ENCODE data around the gene NOX5.

The NOX5 gene

GRCh38 chr15:69021895-69022294 is 7.4 kb downstream of the NOX5 start:
- no peak for DNase-seq

- no peak for DNase-seq
Measured at GRCh38 chr15:69025320-69025719, 10.8 kb downstream of the NOX5 start.

- DNase-seq: no peak
Measured at GRCh38 chr15:69026355-69026754, 11.9 kb downstream of the NOX5 start.

- DNase-seq: no peak
Measured at GRCh38 chr15:69027976-69028518, 13.6 kb downstream of the NOX5 start.

- DNase-seq: peak; percentile 50 to 60
Measured at GRCh38 chr15:69031013-69032001, 16.8 kb downstream of the NOX5 start.

- no peak for DNase-seq
Measured at GRCh38 chr15:69032031-69032430, 17.5 kb downstream of the NOX5 start.

GRCh38 chr15:69032703-69033373 is 18.3 kb downstream of the NOX5 start:
- no peak for DNase-seq

GRCh38 chr15:69034352-69034751 is 19.9 kb downstream of the NOX5 start:
- peak in 1 of 2 experiments; percentile 34 for DNase-seq

GRCh38 chr15:69035205-69035917 is 20.9 kb downstream of the NOX5 start:
- DNase-seq: peak; percentile 29 to 30

GRCh38 chr15:69035918-69036258 is 21.4 kb downstream of the NOX5 start:
- no peak for DNase-seq

GRCh38 chr15:69036826-69037225 is 22.3 kb downstream of the NOX5 start:
- DNase-seq: no peak

- no peak for DNase-seq
Measured at GRCh38 chr15:69037482-69037881, 23.0 kb downstream of the NOX5 start.

- DNase-seq: no peak
Measured at GRCh38 chr15:69037977-69038376, 23.5 kb downstream of the NOX5 start.

- DNase-seq: no peak
Measured at GRCh38 chr15:69038508-69038907, 24.0 kb downstream of the NOX5 start.

- no peak for DNase-seq
Measured at GRCh38 chr15:69039516-69040225, 25.2 kb downstream of the NOX5 start.

GRCh38 chr15:69042531-69042930 is 28.0 kb downstream of the NOX5 start:
- DNase-seq: no peak

- DNase-seq: no peak
Measured at GRCh38 chr15:69045802-69046201, 31.3 kb downstream of the NOX5 start.

- no peak for DNase-seq
Measured at GRCh38 chr15:69046781-69047180, 32.3 kb downstream of the NOX5 start.

GRCh38 chr15:69049976-69050375 is 35.5 kb downstream of the NOX5 start:
- no peak for DNase-seq

- no peak for DNase-seq
Measured at GRCh38 chr15:69055251-69055650, 40.8 kb downstream of the NOX5 start.

GRCh38 chr15:69056365-69056764 is 41.9 kb downstream of the NOX5 start:
- no peak for DNase-seq

GRCh38 chr15:69058830-69059556 is 44.5 kb downstream of the NOX5 start:
- peak; percentile 83 to 88 for DNase-seq

Data from activated T-cell treated with anti-CD3 and anti-CD28 coated beads, Interleukin-2, amount 50 U/mL, for 48 hours (primary cell).